GM21367 (cell line): ENCODE results near the gene PIK3AP1.

Source experiments
- ATAC-seq: cut with Tn5 transposase; IDR thresholded peaks from one replicate; pipeline ENCODE4 v1.9.1; 2021; ENCODE audit not compliant: unreplicated experiment

PIK3AP1 gene

GRCh38 chr10:96618653-96619052 is 101.7 kb downstream of the PIK3AP1 start:
- no peak for ATAC-seq

GRCh38 chr10:96616961-96617360 is 103.4 kb downstream of the PIK3AP1 start:
- ATAC-seq: no peak

- no peak for ATAC-seq
Observed at GRCh38 chr10:96614515-96614914, 105.8 kb downstream of the PIK3AP1 start.

- ATAC-seq: no peak
Observed at GRCh38 chr10:96613576-96613975, 106.7 kb downstream of the PIK3AP1 start.

- no peak for ATAC-seq
Observed at GRCh38 chr10:96612055-96612830, 108.1 kb downstream of the PIK3AP1 start.

GRCh38 chr10:96610817-96611216 is 109.5 kb downstream of the PIK3AP1 start:
- no peak for ATAC-seq

GRCh38 chr10:96609510-96609909 is 110.8 kb downstream of the PIK3AP1 start:
- ATAC-seq: no peak

- no peak for ATAC-seq
Observed at GRCh38 chr10:96608805-96609204, 111.5 kb downstream of the PIK3AP1 start.

GRCh38 chr10:96608262-96608661 is 112.1 kb downstream of the PIK3AP1 start:
- no peak for ATAC-seq

GRCh38 chr10:96606946-96607345 is 113.4 kb downstream of the PIK3AP1 start:
- no peak for ATAC-seq

GRCh38 chr10:96606216-96606615 is 114.1 kb downstream of the PIK3AP1 start:
- no peak for ATAC-seq

GRCh38 chr10:96600337-96600736 is 120.0 kb downstream of the PIK3AP1 start:
- ATAC-seq: no peak

GRCh38 chr10:96598846-96599245 is 121.5 kb downstream of the PIK3AP1 start:
- ATAC-seq: no peak

GRCh38 chr10:96596422-96597407 is 123.6 kb downstream of the PIK3AP1 start:
- no peak for ATAC-seq

- ATAC-seq: no peak
Observed at GRCh38 chr10:96595741-96596140, 124.6 kb downstream of the PIK3AP1 start.

- no peak for ATAC-seq
Observed at GRCh38 chr10:96591946-96592345, 128.4 kb downstream of the PIK3AP1 start.

GRCh38 chr10:96588616-96589419 is 131.5 kb downstream of the PIK3AP1 start:
- no peak for ATAC-seq

GRCh38 chr10:96588060-96588554 is 132.2 kb downstream of the PIK3AP1 start:
- no peak for ATAC-seq

- ATAC-seq: no peak
Observed at GRCh38 chr10:96587264-96588059, 132.9 kb downstream of the PIK3AP1 start.
